OCI-LY3 (cell line): ENCODE measurements around the gene CABP4.

Source experiments
- H2AFZ ChIP-seq: fragments of 200-600, 300-600 bp; shearing (Covaris generic); 2 replicates; pipeline ENCODE4 v1.6.0; 2014; ENCODE audit warnings: antibody characterized with exemption, low read depth, low read length
- H3K27ac ChIP-seq: fragments of 200-600, 300-600 bp; sonication (generic); 2 replicates; pipeline ENCODE4 v1.5.1; 2014; ENCODE audit warnings: mild to moderate bottlenecking, low read length, moderate library complexity, mixed read lengths
- H3K27me3 ChIP-seq: fragments of 200-600, 300-600 bp; sonication (generic); 2 replicates; pipeline ENCODE4 v1.6.1; 2014; ENCODE audit warnings: low read depth, low read length, mixed read lengths
- H3K36me3 ChIP-seq: fragments of 200-600, 300-600 bp; sonication (generic); replicated peaks from 2 replicates; pipeline ENCODE3; 2014; ENCODE audit warnings: low read depth, low read length, mixed read lengths
- H3K4me1 ChIP-seq: fragments of 300-600, 200-600 bp; sonication (generic); 2 replicates; pipeline ENCODE4 v1.6.1; 2014; ENCODE audit warnings: low read length, mixed read lengths
- H3K4me2 ChIP-seq: fragments of 200-600, 300-600 bp; sonication (generic); 2 replicates; pipeline ENCODE4 v1.6.1; 2014; ENCODE audit warnings: low read length, mixed read lengths
- H3K4me3 ChIP-seq: fragments of 300-600, 200-600 bp; sonication (generic); 2 replicates; pipeline ENCODE4 v1.5.1; 2014; ENCODE audit warnings: antibody characterized with exemption, mild to moderate bottlenecking, low read length, moderate library complexity
- H3K79me2 ChIP-seq: fragments of 300-600, 200-600 bp; shearing (Covaris generic); 2 replicates; pipeline ENCODE4 v1.6.1; 2014; ENCODE audit warnings: mild to moderate bottlenecking, low read length, mixed read lengths
- H3K9ac ChIP-seq: fragments of 300-600, 200-600 bp; shearing (Covaris generic); 2 replicates; pipeline ENCODE4 v1.6.0; 2014; ENCODE audit warnings: mild to moderate bottlenecking, low read length, moderate library complexity
- H3K9me3 ChIP-seq: fragments of 200-600, 300-600 bp; shearing (Covaris generic); 2 replicates; pipeline ENCODE4 v1.6.1; 2014; ENCODE audit warnings: low read length, mixed read lengths; ENCODE audit not compliant: insufficient read depth
- H4K20me1 ChIP-seq: fragments of 200-600, 300-600 bp; sonication (generic); 2 replicates; pipeline ENCODE4 v1.6.1; 2016; ENCODE audit warnings: low read length, mixed read lengths; ENCODE audit not compliant: insufficient read depth
- CTCF ChIP-seq: fragments of 200-600, 300-600 bp; sonication (generic); IDR thresholded peaks from 2 replicates; pipeline ENCODE4 v1.5.1; 2014; ENCODE audit warnings: antibody characterized with exemption, low read length, low read depth
- EZH2phosphoT487 ChIP-seq: fragments of 200-600 bp; shearing (Covaris generic); IDR thresholded peaks from 2 replicates; pipeline ENCODE4 v1.6.1; 2018; ENCODE audit warnings: antibody characterized with exemption, mixed run types, low read depth

CABP4 gene

GRCh38 chr11:67448220-67448609 is 6.9 kb upstream of the CABP4 start:
- Histone ChIP-seq H3K27me3 (0 out of 2 replicates have a peak, but pooled peaks cover 2% of the 10 kb centered on the region), H2AFZ (no peak overlapping the region), H3K4me3 (no peak overlapping the region), H3K4me2 (no peak overlapping the region), H4K20me1 (no peaks in the 10 kb centered on the region), H3K9me3 (no peaks in the 10 kb centered on the region), H3K79me2 (no peaks in the 10 kb centered on the region), H3K9ac (no peak overlapping the region), H3K36me3 (no peaks in the 10 kb centered on the region), H3K4me1 (peaks cover 39% of the 10 kb centered on the region), H3K27ac (no peak overlapping the region)
- TF ChIP-seq EZH2phosphoT487 (no peak), CTCF (no peak)

GRCh38 chr11:67449116-67449844 is 5.9 kb upstream of the CABP4 start:
- H3K9me3 ChIP-seq = no peaks in the 10 kb centered on the region
- no peak overlapping the region for H3K9ac ChIP-seq
- H3K4me3 ChIP-seq = no peak overlapping the region
- no peak overlapping the region for H2AFZ ChIP-seq
- no peak overlapping the region for H3K4me2 ChIP-seq
- H3K79me2 ChIP-seq = no peaks in the 10 kb centered on the region
- H4K20me1 ChIP-seq = no peaks in the 10 kb centered on the region
- H3K36me3 ChIP-seq = no peaks in the 10 kb centered on the region
- peaks cover 35% of the 10 kb centered on the region for H3K4me1 ChIP-seq
- no peak overlapping the region for H3K27ac ChIP-seq
- 0 out of 2 replicates have a peak, but pooled peaks cover 2% of the 10 kb centered on the region for H3K27me3 ChIP-seq
- TF ChIP-seq EZH2phosphoT487 (no peak), CTCF (no peak)

- no peak for TF ChIP-seq EZH2phosphoT487
- TF ChIP-seq CTCF = no peak
These were observed 4.1 kb upstream of the CABP4 start for GRCh38 chr11:67450796-67451657.

GRCh38 chr11:67451658-67451976 is 3.5 kb upstream of the CABP4 start:
- H4K20me1 ChIP-seq = no peaks in the 10 kb centered on the region

More at GRCh38 chr11:67450796-67451657, 4.1 kb upstream of the CABP4 start:
- Histone ChIP-seq H3K4me3 (no peak overlapping the region), H3K4me2 (no peak overlapping the region), H4K20me1 (no peaks in the 10 kb centered on the region), H2AFZ (no peak overlapping the region), H3K27me3 (0 out of 2 replicates have a peak, but pooled peaks cover 2% of the 10 kb centered on the region), H3K9ac (no peak overlapping the region), H3K27ac (no peak overlapping the region), H3K36me3 (no peaks in the 10 kb centered on the region), H3K79me2 (no peaks in the 10 kb centered on the region), H3K4me1 (peaks cover 18% of the 10 kb centered on the region), H3K9me3 (no peaks in the 10 kb centered on the region)

More at GRCh38 chr11:67451658-67451976, 3.5 kb upstream of the CABP4 start:
- Histone ChIP-seq H3K4me1 (peaks cover 12% of the 10 kb centered on the region), H2AFZ (no peak overlapping the region), H3K27me3 (0 out of 2 replicates have a peak, but pooled peaks cover 2% of the 10 kb centered on the region), H3K4me3 (no peak overlapping the region), H3K79me2 (no peaks in the 10 kb centered on the region), H3K9ac (no peak overlapping the region), H3K9me3 (no peaks in the 10 kb centered on the region), H3K36me3 (no peaks in the 10 kb centered on the region), H3K4me2 (no peak overlapping the region), H3K27ac (no peak overlapping the region)
- TF ChIP-seq EZH2phosphoT487 (no peak), CTCF (no peak)
